ENCODE measurements around the gene PNPLA7.
"Not testable (repeated sequence)": the region's sequence is repeated elsewhere in the genome, so short reads cannot be mapped to it uniquely, and the experiment has no call there.

The PNPLA7 gene

GRCh38 chr9:137460363-137461315 lies 89.6 kb downstream of the PNPLA7 start:
- DNase-seq (ENCODE audit: low spot score) = no peak

GRCh38 chr9:137459601-137460362 lies 90.4 kb downstream of the PNPLA7 start:
- DNase-seq (ENCODE audit: low spot score) = no peak

GRCh38 chr9:137459152-137459600 lies 91.0 kb downstream of the PNPLA7 start, which contains the start of gene NSMF:
Gene NSMF, minus strand, starts transcription at chr9:137459334. Its CDS starts 232 bp downstream, at chr9:137459102.
- DNase-seq (ENCODE audit: low spot score) = peak; percentile 100

DNA sequence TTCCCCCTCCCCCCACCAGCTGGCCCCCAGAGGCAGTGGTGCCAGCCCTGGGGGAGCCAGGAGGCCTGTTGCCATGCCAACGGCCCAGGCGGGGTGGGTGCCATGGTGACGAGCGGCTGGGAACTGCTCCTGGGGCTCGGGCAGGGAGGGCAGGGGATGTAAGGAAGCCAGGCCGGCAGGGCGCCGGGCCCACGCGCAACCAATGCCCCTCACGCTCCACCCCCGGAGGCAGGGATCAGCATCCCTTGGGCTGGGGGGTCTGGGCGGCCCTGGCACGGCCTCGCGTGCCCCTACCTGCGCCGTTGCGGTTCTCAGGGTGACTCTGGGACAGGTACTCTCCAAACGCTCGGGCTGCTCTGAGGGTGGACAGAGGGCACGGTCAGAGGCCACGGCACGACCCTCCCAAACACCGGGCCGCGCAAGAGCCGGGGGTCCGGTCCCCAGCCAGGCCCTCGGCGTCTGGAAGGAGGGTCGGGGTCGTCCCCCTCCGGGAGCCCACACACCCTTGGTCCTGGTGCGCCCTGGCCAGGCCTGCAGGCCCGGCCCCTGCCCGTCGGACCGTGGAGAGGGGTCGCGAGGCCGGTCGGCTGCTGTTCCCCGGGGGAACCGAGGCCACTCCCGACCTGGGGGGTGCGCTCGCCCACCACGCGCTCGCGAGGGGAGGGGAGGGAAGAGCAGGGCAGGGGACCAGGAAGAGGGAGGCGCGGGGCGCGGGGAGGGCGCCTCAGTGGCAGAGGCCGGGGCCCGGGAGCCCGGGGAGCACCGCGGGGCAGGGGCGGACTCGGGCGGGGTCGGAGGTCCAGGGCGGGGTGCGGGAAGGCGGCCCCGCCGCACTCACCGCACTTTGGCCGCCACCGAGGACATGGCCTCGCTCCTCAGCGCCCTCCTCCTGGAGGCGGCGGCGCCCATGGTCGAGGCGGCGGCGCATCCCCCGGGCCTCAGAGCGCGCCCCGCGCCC lies 91.7 kb downstream of the PNPLA7 start:
- peak; percentile 14 for DNase-seq (ENCODE audit: low spot score)

DNA sequence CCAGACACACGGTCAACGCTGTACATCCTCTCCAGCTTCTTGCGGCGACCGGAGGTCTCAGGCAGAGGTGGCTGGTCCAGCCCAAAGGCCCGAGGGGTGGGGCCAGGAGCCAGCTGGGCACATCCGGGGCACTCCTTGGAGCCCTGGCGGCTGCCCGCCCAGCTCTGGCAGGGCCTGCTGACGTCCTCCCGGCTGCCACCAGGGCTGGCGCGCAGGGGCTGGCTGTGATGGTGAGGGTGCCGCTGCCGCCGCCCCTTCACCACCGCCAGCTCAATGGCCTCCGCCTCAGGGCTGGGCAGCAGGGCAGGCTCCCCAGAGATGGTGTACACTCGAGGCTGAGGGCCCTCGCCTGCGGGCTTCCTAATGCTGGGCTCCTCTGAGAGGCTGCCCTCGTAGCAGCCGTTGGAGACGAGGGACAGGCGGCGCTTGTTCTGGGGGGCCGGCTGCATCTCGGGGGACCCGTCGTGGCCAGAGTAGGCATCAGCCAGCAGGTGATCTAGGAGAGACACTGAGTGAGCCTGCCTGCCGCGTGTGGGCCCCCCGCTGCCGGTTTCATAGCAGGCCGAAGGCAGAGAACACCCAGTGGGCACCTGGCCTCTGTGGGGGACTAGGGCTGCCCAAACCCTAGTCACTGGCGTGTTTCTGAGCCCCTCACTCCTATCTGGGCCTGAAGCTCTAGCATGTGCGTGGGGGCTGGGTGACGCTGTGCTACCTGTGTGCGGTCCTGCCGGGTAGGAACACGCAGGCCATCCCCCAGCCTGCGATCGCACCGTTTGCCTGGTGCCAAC lies 92.6 kb downstream of the PNPLA7 start:
- no peak for DNase-seq (ENCODE audit: low spot score)

GRCh38 chr9:137456864-137457405 lies 93.3 kb downstream of the PNPLA7 start:
- no peak for DNase-seq (ENCODE audit: low spot score)

GRCh38 chr9:137456061-137456863 lies 93.9 kb downstream of the PNPLA7 start:
- DNase-seq (ENCODE audit: low spot score) = no peak

GRCh38 chr9:137455359-137455991 lies 94.7 kb downstream of the PNPLA7 start:
- DNase-seq (ENCODE audit: low spot score) = no peak

- no peak for DNase-seq (ENCODE audit: low spot score)
Observed at GRCh38 chr9:137454597-137455358, 95.4 kb downstream of the PNPLA7 start.

GRCh38 chr9:137454145-137454596 lies 96.0 kb downstream of the PNPLA7 start:
- peak; percentile 25 for DNase-seq (ENCODE audit: low spot score)

DNA sequence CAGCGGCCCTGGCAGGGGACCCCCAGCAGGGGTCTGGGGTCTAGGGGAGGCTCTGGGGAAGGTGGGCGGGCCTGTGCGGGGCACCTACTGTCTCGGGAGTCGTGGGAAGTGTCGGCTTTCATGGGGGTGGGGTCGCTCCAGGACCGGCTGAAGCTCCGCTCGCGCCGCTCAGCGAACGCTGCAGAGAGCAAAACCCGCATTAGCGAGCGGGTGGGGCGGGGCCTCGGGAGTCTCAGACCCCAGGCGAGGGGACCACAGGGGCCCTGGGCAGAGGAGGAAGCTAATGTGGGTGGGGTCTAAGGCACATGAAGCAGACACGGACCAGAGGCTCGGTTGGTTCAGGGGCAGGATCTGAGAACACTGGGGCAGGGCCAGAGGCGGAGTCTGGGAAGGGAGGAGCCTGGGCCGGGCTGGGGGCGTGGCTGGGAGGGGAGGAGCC lies 96.5 kb downstream of the PNPLA7 start:
- peak; percentile 79 for DNase-seq (ENCODE audit: low spot score)

GRCh38 chr9:137452761-137453642 lies 97.2 kb downstream of the PNPLA7 start:
- DNase-seq (ENCODE audit: low spot score) = no peak

DNA sequence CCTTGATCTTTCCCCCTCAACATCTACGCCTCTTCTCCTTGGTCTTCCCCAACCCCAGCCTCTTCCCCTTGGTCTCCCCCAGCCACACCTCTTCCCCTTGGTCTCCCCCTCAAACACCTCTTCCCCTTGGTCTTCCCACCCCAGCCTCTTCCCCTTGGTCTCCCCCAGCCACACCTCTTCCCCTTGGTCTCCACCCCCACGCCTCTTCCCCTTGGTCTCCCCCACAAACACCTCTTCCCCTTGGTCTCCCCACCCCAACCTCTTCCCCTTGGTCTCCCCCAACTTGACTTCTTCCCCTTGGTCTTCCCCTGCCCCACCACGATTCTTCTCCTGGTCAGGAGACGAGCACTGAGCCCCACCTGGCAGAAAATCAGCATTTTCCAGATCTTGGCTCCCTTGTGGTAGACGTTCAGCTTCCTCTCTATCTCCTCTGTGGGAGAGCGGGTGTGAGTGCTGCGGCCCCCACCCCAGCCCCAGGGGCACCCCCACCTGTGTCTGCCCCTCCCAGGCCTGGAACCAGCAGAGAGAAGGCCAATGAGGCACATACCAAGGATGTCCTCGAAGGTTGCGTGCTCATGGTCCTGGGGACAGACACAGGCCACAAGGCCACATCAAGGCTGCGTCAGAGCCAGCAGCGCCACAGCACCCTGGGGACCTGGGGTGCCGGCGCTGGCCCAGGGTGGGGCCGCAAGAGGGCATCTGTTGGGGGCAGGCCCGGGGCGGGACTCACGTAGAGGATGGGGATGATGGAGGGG lies 98.0 kb downstream of the PNPLA7 start:
- no peak for DNase-seq (ENCODE audit: low spot score)

DNA sequence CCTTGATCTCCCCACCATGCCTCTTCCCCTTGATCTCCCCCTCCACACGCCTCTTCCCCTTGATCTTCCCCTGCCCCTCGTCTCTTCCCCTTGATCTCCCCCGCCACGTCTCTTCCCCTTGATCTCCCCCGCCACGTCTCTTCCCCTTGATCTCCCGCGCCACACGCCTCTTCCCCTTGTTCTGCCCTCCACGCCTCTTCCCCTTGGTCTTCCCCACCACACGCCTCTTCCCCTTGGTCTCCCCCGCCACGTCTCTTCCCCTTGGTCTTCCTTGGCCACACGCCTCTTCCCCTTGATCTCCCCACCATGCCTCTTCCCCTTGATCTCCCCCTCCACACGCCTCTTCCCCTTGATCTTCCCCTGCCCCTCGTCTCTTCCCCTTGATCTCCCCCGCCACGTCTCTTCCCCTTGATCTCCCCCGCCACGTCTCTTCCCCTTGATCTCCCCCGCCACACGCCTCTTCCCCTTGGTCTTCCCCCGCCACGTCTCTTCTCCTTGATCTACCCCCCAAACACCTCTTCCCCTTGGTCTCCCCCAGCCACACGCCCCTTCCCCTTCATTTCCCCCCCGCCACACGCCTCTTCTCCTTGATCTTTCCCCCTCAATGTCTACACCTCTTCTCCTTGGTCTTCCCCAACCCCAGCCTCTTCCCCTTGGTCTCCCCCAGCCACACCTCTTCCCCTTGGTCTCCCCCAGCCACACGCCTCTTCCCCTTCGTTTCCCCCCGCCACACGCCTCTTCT lies 98.8 kb downstream of the PNPLA7 start:
- not testable (repeated sequence) for DNase-seq (ENCODE audit: low spot score)

GRCh38 chr9:137450539-137451222 lies 99.5 kb downstream of the PNPLA7 start:
- not testable (repeated sequence) for DNase-seq (ENCODE audit: low spot score)

Data from AG08395 (cell line).